Stimulated activated CD4-positive, alpha-beta T cell treated with anti-CD3 and anti-CD28 coated beads, Interleukin-12 subunit alpha, Interleukin-12 subunit beta, amount 100 ng/mL, for 48 hours (primary cell): ENCODE data around the gene PARP12.
A peak's percentile ranks its signal among the peaks of the same experiment; 100 is the strongest.
"Not testable (repeated sequence)": the region's sequence is repeated elsewhere in the genome, so short reads cannot be mapped to it uniquely, and the experiment has no call there.

ENCODE experiments used
- DNase-seq, 3 donors: peaks; one replicate each; pipeline ENCODE4 v3.0.0-alpha.2; 2020; ENCODE audit warnings: low read depth in 2 of 3, low spot score in 1 of 3

Gene PARP12

GRCh38 chr7:140062528-140063299 is at the start of gene PARP12:
Gene PARP12 (minus strand): TSS chr7:140062951. CDS start chr7:140062847, 104 bp downstream.
- peak; percentile 57 to 82 (median 70) for DNase-seq

- not testable (repeated sequence) for DNase-seq
Measured at GRCh38 chr7:140108777-140109176, 46.0 kb upstream of the PARP12 start.

- no peak for DNase-seq
Measured at GRCh38 chr7:140096459-140096858, 33.7 kb upstream of the PARP12 start.

GRCh38 chr7:140093375-140093774 is 30.6 kb upstream of the PARP12 start:
- DNase-seq, result no peak

- no peak for DNase-seq
Measured at GRCh38 chr7:140085447-140085846, 22.7 kb upstream of the PARP12 start.

GRCh38 chr7:140084972-140085371 is 22.2 kb upstream of the PARP12 start:
- DNase-seq, result no peak

GRCh38 chr7:140084142-140084655 is 21.4 kb upstream of the PARP12 start:
- no peak for DNase-seq

GRCh38 chr7:140082770-140083169 is 20.0 kb upstream of the PARP12 start:
- DNase-seq, result no peak

- no peak for DNase-seq
Measured at GRCh38 chr7:140081774-140082425, 19.1 kb upstream of the PARP12 start.

GRCh38 chr7:140080919-140081318 is 18.2 kb upstream of the PARP12 start:
- DNase-seq, result no peak

- DNase-seq, result no peak
Measured at GRCh38 chr7:140079121-140079536, 16.4 kb upstream of the PARP12 start.

- no peak for DNase-seq
Measured at GRCh38 chr7:140078392-140078791, 15.6 kb upstream of the PARP12 start.

- DNase-seq, result no peak
Measured at GRCh38 chr7:140074780-140075179, 12.0 kb upstream of the PARP12 start.

GRCh38 chr7:140070546-140070945 is 7.8 kb upstream of the PARP12 start:
- DNase-seq, result no peak

- no peak for DNase-seq
Measured at GRCh38 chr7:140069298-140069949, 6.7 kb upstream of the PARP12 start.

GRCh38 chr7:140068033-140068432 is 5.3 kb upstream of the PARP12 start:
- no peak for DNase-seq

- DNase-seq, result no peak
Measured at GRCh38 chr7:140067052-140067451, 4.3 kb upstream of the PARP12 start.

GRCh38 chr7:140062118-140062527 is 628 bp downstream of the PARP12 start:
- no peak for DNase-seq

GRCh38 chr7:140061607-140061930 is 1.2 kb downstream of the PARP12 start:
- DNase-seq, result no peak

- no peak for DNase-seq
Measured at GRCh38 chr7:140060788-140061606, 1.8 kb downstream of the PARP12 start.

- no peak for DNase-seq
Measured at GRCh38 chr7:140060243-140060630, 2.5 kb downstream of the PARP12 start.
